OCI-LY3 (cell line): ENCODE measurements around the gene ETFBKMT.
"Not testable (repeated sequence)": the region's sequence is repeated elsewhere in the genome, so short reads cannot be mapped to it uniquely, and the experiment has no call there.

Experiments
- H2AFZ ChIP-seq: fragments of 200-600, 300-600 bp; shearing (Covaris generic); 2 replicates; pipeline ENCODE4 v1.6.0; 2014; ENCODE audit warnings: antibody characterized with exemption, low read depth, low read length
- H3K27ac ChIP-seq: fragments of 200-600, 300-600 bp; sonication (generic); 2 replicates; pipeline ENCODE4 v1.5.1; 2014; ENCODE audit warnings: mild to moderate bottlenecking, low read length, moderate library complexity, mixed read lengths
- H3K27me3 ChIP-seq: fragments of 200-600, 300-600 bp; sonication (generic); 2 replicates; pipeline ENCODE4 v1.6.1; 2014; ENCODE audit warnings: low read depth, low read length, mixed read lengths
- H3K36me3 ChIP-seq: fragments of 200-600, 300-600 bp; sonication (generic); replicated peaks from 2 replicates; pipeline ENCODE3; 2014; ENCODE audit warnings: low read depth, low read length, mixed read lengths
- H3K4me1 ChIP-seq: fragments of 300-600, 200-600 bp; sonication (generic); 2 replicates; pipeline ENCODE4 v1.6.1; 2014; ENCODE audit warnings: low read length, mixed read lengths
- H3K4me2 ChIP-seq: fragments of 200-600, 300-600 bp; sonication (generic); 2 replicates; pipeline ENCODE4 v1.6.1; 2014; ENCODE audit warnings: low read length, mixed read lengths
- H3K4me3 ChIP-seq: fragments of 300-600, 200-600 bp; sonication (generic); 2 replicates; pipeline ENCODE4 v1.5.1; 2014; ENCODE audit warnings: antibody characterized with exemption, mild to moderate bottlenecking, low read length, moderate library complexity
- H3K79me2 ChIP-seq: fragments of 300-600, 200-600 bp; shearing (Covaris generic); 2 replicates; pipeline ENCODE4 v1.6.1; 2014; ENCODE audit warnings: mild to moderate bottlenecking, low read length, mixed read lengths
- H3K9ac ChIP-seq: fragments of 300-600, 200-600 bp; shearing (Covaris generic); 2 replicates; pipeline ENCODE4 v1.6.0; 2014; ENCODE audit warnings: mild to moderate bottlenecking, low read length, moderate library complexity
- H3K9me3 ChIP-seq: fragments of 200-600, 300-600 bp; shearing (Covaris generic); 2 replicates; pipeline ENCODE4 v1.6.1; 2014; ENCODE audit warnings: low read length, mixed read lengths; ENCODE audit not compliant: insufficient read depth
- H4K20me1 ChIP-seq: fragments of 200-600, 300-600 bp; sonication (generic); 2 replicates; pipeline ENCODE4 v1.6.1; 2016; ENCODE audit warnings: low read length, mixed read lengths; ENCODE audit not compliant: insufficient read depth
- CTCF ChIP-seq: fragments of 200-600, 300-600 bp; sonication (generic); IDR thresholded peaks from 2 replicates; pipeline ENCODE4 v1.5.1; 2014; ENCODE audit warnings: antibody characterized with exemption, low read length, low read depth
- EZH2phosphoT487 ChIP-seq: fragments of 200-600 bp; shearing (Covaris generic); IDR thresholded peaks from 2 replicates; pipeline ENCODE4 v1.6.1; 2018; ENCODE audit warnings: antibody characterized with exemption, mixed run types, low read depth

The ETFBKMT gene

GRCh38 chr12:31664038-31664437, 4.5 kb downstream of the ETFBKMT start:
- Histone ChIP-seq H3K36me3 (peaks cover 4% of the 10 kb centered on the region), H2AFZ (no peak overlapping the region), H3K4me3 (no peak overlapping the region), H3K27ac (no peak overlapping the region), H3K27me3 (no peaks in the 10 kb centered on the region), H3K9ac (no peak overlapping the region), H3K4me2 (no peak overlapping the region), H3K79me2 (no peaks in the 10 kb centered on the region), H3K9me3 (peaks cover 3% of the 10 kb centered on the region; the same call in 1 of the 2 replicates), H4K20me1 (no peaks in the 10 kb centered on the region), H3K4me1 (peaks cover 6% of the 10 kb centered on the region)
- TF ChIP-seq CTCF, result no peak
- no peak for TF ChIP-seq EZH2phosphoT487

GRCh38 chr12:31669020-31669419, 9.5 kb downstream of the ETFBKMT start:
- no peak overlapping the region for H2AFZ ChIP-seq
- H3K27ac ChIP-seq, result no peak overlapping the region
- no peaks in the 10 kb centered on the region for H3K4me1 ChIP-seq
- no peaks in the 10 kb centered on the region for H3K27me3 ChIP-seq
- no peak overlapping the region for H3K4me3 ChIP-seq
- TF ChIP-seq EZH2phosphoT487, result no peak
- TF ChIP-seq CTCF, result no peak
- H3K79me2 ChIP-seq, result no peaks in the 10 kb centered on the region
- H3K4me2 ChIP-seq, result no peak overlapping the region
- H3K9me3 ChIP-seq, result peaks cover 9% of the 10 kb centered on the region; the same call in 1 of the 2 replicates
- H3K36me3 ChIP-seq, result peaks cover 18% of the 10 kb centered on the region
- H4K20me1 ChIP-seq, result no peaks in the 10 kb centered on the region
- no peak overlapping the region for H3K9ac ChIP-seq

- H3K27me3 ChIP-seq, H3K4me3 ChIP-seq, H3K27ac ChIP-seq, H4K20me1 ChIP-seq, H3K9me3 ChIP-seq, H3K9ac ChIP-seq, H2AFZ ChIP-seq, H3K4me1 ChIP-seq, H3K79me2 ChIP-seq, H3K4me2 ChIP-seq: not testable (repeated sequence)
- H3K36me3 ChIP-seq, result peaks cover 18% of the 10 kb centered on the region
Observed at GRCh38 chr12:31669582-31669981, 10.1 kb downstream of the ETFBKMT start.

- H2AFZ ChIP-seq, result no peak overlapping the region
- H3K27me3 ChIP-seq, result no peaks in the 10 kb centered on the region
- peaks cover 18% of the 10 kb centered on the region for H3K36me3 ChIP-seq
- no peak overlapping the region for H3K4me3 ChIP-seq
- no peak overlapping the region for H3K27ac ChIP-seq
- TF ChIP-seq CTCF (no peak), EZH2phosphoT487 (no peak)
- no peaks in the 10 kb centered on the region for H3K79me2 ChIP-seq
- no peaks in the 10 kb centered on the region for H4K20me1 ChIP-seq
- no peak overlapping the region for H3K4me2 ChIP-seq
- peaks cover 9% of the 10 kb centered on the region; the same call in 1 of the 2 replicates for H3K9me3 ChIP-seq
- no peak overlapping the region for H3K9ac ChIP-seq
- H3K4me1 ChIP-seq, result 0 out of 2 replicates have a peak, but pooled peaks cover 4% of the 10 kb centered on the region
Observed at GRCh38 chr12:31672521-31672920, 13.0 kb downstream of the ETFBKMT start.
